Neural progenitor cell (in vitro differentiated cells): Measurements from ENCODE around the gene CLRN1.

ENCODE experiments used
- CTCF ChIP-seq: fragments of 200-600 bp; sonication (generic); IDR thresholded peaks from 2 replicates; pipeline ENCODE4 v1.5.1; 2017; ENCODE audit warnings: antibody characterized with exemption, mild to moderate bottlenecking
- EZH2 ChIP-seq: fragments of 200-600 bp; sonication (generic); IDR thresholded peaks from 2 replicates; pipeline ENCODE4 v1.6.1; 2017; ENCODE audit warnings: antibody characterized with exemption, mild to moderate bottlenecking, moderate library complexity
- EZH2phosphoT487 ChIP-seq: fragments of 200-600 bp; sonication (generic); IDR thresholded peaks from 2 replicates; pipeline ENCODE4 v1.6.1; 2017; ENCODE audit warnings: antibody characterized with exemption

- TF ChIP-seq CTCF: no peak
- no peak for TF ChIP-seq EZH2phosphoT487
- no peak for TF ChIP-seq EZH2
Measured at GRCh38 chr3:150902988-150903387, 69.5 kb downstream of the CLRN1 start.
